Skeletal muscle cell (primary cell): ENCODE results near the gene HTRA3.

Source experiments
- DNase-seq: peaks from one replicate; pipeline ENCODE4 v3.0.0-alpha.2; 2010; ENCODE audit warnings: low read depth
- H3K4me3 ChIP-seq: 2 replicates; pipeline ENCODE4 v1.5.1; 2011; ENCODE audit warnings: low read depth, mild to moderate bottlenecking, control low read depth, low read length, moderate library complexity

The HTRA3 gene

DNA sequence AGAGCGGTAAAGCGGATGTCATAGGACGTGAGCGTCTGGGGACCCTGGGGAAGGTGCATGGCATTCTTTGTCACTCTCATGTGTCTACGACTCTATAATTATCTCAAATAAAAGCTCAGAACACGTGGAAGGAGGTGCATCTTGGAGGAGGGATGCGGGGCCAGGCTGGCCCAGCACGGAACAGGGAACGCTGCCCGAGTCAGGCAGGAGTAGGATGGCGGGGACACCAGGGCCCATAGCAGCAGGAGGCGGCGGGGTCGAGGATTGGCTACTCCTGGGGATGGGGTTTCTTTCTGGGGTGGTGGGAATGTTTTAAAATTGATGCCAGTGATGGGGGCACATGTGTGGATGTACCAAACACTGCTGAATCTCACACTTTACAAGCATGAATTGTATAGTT is 5.4 kb upstream of the HTRA3 start:
- no peak for DNase-seq

DNA sequence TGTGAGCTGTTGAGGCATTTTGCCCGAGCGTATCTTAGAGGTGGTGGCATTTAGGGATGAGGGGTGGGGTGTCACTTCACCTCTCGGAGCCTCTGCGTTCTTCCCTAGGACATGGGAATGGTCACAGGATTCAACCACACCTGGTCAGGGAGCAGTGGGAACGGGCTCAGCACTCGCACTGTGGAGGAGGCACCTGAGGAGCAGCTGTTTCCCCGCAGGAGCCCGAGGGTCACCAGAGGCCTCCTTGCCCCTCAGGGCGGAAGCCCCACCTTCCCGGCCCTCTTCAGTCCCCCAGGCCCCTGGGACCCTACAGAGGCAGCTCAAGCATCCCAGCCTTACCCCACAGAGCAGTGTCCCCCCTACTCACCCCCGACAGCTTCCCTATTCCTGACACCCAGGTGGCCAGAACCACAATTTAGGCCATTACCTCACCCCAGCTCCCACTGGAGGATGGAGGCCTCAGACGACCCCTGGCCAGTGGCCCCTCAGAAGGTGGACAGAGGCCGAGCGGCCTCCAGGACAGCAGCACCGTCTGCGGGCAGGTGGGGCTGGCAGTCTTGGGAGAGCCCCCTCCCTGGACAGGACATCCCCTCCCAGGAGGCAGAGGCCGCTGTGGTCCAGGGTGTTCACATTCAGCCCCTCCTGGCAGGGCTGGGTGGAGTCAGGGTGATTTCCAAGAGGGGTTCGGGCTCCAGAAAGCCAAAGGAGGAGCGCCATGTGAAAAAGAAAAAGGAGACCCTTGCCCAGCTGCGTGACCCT is 4.2 kb upstream of the HTRA3 start:
- DNase-seq = no peak
- no peak overlapping the region for H3K4me3 ChIP-seq

More for the DNA sequence above, 5.4 kb upstream of the HTRA3 start:
- H3K4me3 ChIP-seq = no peak overlapping the region

DNA sequence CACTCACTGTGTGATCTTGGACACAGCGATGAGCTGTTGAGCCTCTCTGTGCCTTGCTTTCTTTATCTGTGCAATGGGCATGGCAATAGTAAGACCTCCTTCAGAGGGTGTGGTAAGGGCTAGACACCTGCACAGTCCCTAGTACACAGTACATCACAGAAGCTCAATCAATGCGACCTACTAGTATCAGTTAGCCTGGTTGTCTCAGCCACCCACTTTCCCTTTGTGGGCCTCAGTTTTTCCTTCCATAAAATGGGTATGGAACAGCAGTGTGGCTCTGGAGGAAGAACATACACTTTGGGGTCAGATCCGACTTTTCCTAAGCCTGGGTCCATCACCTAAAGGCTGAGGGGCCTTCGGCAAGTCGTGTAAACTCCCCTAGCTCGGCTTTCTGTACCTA is 3.5 kb upstream of the HTRA3 start:
- no peak for DNase-seq
- H3K4me3 ChIP-seq = no peak overlapping the region

DNA sequence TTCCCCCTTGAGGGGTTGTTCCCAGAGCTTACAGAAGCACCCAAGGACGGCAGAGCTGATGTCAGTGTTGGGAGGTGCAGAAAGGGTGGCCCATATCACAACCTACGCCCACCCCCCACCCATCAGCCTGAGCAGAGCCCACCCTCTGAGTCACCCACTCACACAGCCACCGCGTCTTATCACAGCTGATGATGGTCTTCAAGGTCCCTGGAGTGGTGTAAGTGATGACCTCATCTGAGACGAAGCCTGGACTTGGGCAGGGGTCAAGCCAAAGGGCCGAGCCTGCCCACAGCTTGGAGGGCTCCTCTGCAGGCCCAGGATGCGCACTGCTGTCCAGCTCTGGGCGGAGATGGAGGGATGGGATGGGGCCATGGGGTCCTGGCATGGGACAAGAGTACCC is 3.0 kb upstream of the HTRA3 start:
- no peak for DNase-seq
- no peak overlapping the region for H3K4me3 ChIP-seq

DNA sequence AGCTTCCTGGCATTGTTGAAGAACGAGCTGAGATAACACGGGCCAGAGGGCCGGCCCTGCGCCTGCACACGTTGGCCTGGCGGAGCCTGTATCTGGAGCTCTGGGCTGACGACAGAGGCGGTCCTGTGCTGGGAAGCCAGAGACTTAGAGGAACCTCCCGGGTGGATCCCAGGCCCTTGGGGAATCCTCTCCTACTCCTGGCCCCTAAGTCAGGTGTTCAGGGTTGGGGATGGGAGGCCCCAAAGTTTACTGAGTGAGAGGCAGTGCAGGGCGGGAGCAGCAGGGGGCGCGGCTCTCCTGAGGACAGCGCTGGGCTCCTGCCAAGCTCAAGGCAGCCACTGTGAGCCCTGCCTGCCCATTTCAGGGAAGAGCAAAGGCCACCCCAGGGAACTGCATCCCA is 2.5 kb upstream of the HTRA3 start:
- DNase-seq = no peak
- no peak overlapping the region for H3K4me3 ChIP-seq

DNA sequence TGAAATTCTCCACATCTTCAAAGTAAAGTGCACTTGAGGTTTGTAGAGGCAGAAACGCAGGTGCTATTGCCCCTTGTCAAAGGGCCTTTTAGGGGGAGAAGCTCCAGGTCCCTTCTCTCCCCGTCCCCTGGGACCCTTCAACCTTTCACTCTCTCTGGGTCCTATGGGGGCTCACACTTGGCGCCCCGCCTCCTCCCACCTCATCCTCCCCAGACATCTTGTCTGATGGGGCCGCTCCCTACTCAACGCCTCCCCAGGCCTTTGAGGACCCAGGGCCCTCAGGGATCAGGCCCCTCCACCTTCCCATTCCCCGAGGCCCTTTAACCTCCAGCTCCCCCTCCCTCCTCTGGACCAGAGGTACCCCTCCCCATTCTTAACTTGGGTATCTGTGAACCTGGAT is 1.3 kb upstream of the HTRA3 start:
- H3K4me3 ChIP-seq = no peak overlapping the region
- no peak for DNase-seq

DNA sequence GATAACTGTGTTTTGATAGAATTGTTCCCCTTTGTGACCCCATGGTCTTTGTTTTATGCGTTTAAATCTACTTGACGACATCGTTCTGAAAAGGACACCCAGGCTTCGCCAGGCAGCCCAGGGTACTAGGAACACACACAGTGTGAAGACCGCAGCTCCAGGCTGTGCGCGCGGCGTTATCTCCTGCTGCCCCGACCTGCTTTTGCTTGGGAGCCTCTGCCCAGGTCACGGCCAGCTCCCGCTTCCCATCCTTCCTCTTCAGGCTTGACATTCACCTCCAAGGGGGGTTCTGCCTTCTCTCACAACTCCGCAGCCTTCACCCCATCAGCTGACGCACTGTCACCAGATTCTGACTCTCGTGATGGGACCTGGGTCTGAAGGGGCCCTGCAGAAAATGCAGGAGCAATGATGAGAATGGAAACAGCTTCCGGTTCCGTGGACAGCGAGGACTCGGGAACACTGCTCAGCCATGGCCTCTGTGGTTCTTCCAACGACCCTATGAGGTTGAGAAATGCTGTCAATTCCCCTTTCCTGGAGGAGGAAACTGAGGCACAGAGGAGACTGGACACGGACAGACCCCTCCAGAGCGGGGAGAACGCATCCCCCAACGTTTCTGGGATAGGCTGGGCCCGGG is 536 bp upstream of the HTRA3 start:
- DNase-seq = no peak
- no peak overlapping the region for H3K4me3 ChIP-seq

DNA sequence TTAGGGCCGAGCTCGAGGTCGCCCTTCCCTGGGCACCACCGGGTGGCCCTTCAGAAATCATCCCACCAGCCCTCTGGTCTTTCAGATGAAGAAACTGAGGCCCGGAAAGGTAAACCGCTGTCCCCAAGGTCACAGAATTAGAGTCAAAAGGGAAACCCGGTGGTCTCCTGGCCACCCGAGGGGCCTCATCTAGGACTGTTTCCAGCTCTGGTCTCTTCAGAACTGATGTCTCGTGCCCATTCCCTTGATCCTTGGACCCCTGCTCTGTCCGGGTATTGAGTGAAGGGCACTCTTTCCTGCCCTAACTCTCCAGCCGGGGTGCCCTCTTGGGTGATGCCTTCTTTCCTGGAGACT is 841 bp downstream of the HTRA3 start:
- H3K4me3 ChIP-seq = peak overlapping the region; percentile 36

DNA sequence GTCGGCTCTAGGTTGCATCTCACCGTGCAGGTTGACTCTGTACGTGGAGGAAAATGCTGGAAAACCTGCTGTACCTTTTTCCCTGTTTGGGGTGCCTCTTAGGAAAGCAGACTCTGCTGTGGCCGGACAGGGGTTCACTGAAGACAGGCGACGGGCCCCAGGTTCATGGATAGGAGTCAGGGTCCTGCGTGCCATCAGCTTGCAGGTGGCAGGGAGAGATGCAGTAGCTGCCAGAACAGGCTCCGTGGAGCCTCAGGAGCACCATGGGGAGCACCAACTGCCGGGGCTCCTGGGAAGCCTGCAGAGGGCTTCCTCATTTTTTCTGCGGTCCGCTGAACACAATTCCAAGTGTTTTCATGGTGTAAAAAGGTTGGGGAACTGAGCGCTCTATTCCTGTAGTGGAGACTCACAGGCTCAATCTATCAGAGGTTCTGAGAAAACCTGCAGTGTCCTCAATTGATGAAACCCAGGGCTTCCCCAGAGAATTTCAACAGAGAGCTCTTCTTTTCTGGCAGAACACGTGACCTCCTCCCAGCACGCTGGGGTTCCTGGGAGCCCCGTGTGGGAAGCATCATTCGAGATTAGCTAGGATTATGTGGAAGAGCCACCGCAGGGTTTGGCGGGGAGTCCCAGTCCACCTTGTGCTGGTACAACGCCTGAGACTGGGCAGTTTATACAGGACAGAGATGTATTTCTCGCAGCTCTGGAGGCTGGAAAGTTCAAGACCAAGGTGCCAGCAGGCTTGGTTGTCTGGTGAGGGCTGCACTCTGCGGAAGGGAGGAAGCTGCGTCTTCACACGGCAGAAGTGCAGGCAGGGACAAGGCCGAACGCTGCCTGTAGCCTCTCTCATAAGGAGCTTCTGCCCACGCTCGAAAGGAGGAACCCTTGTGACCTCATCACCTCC is 1.6 kb downstream of the HTRA3 start:
- H3K4me3 ChIP-seq = no peak overlapping the region
- DNase-seq = no peak

More for the DNA sequence above, 841 bp downstream of the HTRA3 start:
- DNase-seq = no peak

DNA sequence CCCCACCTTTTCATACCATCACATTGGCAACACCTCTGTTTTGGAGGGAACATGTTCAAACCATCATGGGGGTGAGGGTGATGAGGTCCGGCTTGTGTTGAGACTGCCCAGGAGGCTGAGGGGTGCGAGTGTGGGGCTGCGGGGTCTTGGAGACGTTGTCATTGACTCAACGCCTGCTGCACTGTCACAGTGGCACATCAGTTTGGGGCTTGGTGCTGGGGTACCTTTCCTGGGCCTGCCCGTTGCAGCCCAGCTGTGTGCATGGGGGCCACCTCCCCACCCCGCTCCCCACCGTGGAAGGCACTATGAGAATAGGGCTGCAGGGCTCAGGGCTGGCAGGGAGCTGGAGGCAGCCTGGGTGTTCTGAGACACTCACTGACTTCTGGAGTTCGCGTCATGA is 2.3 kb downstream of the HTRA3 start:
- H3K4me3 ChIP-seq = no peak overlapping the region
- DNase-seq = no peak

DNA sequence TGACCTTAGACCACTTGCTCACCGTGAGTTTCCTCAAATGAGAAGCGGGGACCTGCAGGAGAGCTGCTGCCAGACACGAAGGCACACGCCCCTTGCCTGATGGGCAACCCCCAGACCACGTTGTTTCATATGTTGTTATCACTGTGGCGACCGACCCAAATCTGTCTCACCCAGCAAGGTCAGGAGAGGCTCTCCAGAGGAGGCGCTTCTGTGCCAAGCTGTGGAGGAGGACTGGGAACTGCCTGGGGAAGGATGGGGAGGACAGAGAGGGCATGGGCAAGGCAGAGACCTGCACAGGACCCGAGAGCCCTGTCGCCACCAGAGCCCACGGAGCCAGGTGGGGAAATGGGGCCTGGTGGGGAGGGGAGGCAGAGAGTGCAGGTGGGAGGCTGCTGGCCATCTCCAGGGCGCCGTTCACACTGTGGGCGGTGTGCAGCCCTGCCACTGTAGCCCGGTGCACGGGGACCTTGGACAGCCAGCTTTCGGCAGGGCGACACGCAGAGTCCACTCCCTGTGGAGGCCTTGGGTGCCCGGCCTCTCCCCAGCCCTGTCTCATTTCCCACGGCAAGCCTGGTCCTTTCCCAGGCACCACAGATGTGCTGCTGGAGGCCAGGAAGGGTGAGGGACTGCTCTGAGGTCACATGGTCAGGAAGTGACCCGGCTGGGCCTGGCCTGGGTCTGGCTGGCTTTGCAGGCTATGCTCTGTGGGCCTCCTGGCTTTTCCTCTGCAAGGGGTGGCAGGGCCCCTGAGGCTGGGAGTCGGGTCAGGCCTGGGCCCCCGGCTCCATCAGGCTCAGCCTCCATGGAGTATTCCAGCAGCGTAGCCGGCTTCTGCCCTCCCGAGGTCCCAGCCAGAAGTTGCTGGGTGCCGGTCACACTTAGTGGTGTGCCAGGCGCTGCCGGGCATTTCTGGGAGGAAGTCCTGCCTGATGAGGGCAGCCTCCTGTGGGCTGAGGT is 3.2 kb downstream of the HTRA3 start:
- DNase-seq = no peak
- no peak overlapping the region for H3K4me3 ChIP-seq

DNA sequence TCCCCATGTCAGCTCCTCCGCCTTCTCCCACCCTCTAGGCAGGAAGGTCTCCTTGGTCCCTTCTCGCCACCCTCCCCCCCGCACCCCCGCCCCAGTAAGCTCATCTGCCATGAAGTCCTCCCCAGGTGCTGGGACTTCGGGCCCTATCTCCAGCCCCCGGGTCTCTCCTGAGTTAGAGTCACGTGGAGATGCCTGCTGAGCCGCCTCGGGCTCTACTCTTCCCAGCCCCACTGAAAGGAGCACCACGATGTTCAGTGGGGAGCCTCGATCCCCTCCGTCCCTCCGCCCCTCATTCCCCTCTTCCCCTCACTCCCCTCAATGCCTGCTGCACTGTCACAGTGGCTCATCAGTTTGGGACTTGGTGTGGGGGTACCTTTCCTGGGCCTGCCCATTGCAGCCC is 3.9 kb downstream of the HTRA3 start:
- DNase-seq = no peak
- no peak overlapping the region for H3K4me3 ChIP-seq

DNA sequence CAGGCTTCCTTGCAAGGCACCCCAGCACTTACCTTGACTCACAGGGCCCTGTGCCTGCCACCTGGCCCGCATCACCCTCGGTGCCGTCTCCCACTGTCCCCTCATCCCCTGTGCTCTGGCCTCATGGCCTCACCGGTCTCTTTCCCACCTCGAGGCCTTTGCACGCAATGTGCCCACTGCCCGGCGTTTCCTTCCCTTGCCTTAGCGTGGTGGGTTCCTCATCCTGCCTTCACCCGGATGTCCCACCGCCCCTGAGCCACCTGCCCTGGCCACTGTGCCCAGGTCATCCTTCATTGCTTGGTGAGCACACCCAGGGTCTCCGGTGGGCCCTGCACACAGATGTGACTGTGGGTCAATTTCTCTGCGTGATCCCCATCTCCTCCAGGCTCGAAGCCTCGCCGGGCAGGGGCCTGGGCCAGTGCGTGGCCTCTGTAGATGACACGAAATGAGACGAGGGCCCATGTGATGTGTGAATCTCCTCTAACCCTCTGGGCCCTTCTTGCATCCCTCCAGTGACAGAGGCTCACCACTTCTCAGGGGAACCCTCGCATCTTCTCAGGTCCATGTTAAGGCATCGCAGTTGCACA is 4.6 kb downstream of the HTRA3 start:
- H3K4me3 ChIP-seq = no peak overlapping the region
- no peak for DNase-seq

DNA sequence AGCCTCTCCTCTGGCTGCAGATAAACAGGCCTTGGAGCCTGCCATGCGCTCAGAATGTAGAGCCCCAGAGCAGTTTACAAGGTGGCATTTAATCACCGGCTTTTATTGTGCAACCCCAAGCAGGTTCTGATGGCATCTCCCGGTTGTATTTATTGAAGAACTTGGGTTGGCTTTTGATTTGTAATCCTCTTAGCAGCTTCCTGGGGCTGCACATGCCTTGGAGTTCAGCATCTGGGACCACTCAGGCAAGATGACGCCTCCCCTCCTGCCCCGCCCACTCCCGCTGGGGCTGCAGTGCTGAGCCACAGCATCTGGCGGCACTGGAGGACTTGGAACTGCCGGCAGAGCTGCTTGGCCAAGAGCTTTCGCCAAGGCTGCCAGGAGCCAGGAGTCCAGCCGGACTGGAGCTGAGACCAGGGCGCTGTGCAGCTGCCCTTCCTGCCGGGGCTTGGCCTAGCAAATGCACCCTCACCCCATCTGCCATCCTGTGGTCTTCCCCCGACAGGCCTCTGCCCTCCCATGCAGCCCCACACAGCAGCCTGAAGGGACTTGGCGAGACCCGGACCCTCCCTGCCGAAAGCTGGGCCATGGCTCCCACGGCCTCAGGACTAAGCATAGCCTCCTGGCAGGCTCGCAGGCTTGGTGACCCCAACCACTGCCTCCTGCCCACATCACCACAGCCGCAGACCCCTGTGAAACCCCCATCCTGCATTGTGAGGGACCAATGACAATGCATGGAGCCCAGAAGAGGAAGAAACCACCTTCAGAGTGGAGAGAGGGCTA is 5.4 kb downstream of the HTRA3 start:
- DNase-seq = peak; percentile 81
- H3K4me3 ChIP-seq = no peak overlapping the region

DNA sequence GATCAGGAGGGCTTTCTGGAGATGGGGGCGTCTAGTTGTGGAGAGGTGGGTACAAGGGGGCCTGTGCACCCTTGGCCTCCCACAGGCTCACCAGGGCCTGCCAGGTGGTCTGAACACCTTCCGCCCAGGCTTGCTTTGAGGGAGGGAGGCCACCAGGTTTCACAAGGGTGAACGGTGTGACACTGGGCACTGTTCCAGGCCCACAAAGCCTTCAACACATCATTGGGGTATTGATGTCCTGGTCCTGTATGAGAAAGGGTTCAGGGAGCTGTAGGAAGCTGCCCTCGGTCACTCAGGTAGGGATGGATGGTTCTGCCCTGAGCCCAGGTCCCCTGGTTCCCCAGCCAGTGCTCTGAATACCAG is 6.0 kb downstream of the HTRA3 start:
- no peak overlapping the region for H3K4me3 ChIP-seq
- DNase-seq = no peak

DNA sequence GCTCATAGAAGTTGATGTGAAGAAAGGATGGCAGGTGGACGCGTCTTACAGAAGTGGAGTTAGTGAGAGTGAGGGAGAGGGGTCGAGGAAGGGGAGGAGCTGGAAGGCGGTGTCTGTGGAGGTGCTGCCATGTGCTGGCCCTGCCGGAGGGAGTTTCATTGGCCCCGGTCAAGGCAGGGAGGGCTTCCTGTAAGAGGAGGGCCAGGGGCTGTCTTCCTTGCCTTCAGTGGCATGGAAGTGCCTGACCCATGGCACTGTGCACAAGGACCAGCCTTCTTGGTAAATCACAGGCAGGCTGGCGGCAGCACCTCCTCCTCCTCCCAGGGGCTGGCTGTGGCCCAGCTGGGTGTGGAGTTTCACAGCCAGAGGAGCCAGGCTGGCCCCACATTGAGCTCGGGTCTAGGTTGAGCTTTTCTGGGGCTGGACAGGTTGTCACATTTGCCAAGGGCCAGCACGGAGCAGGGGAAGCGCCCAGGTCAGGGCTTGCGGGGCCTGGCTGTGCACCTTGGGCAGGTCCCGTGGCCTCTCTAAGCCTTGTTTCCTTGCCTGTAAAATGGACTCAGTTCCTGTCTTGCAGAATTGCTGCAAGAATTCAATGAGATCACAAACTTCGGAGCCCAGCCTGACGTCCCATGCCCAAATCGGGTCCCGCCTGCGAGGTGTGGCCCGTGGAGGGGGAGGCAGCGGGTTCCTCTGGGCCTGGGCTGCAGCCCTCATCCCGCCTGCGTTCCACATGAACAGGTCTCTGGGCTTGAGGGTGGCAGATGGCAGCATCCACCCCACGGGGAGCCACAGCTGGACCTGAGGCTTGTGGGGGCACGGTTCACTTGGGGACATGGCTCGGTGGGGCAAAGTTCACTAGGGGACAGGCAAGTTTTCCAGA is 7.0 kb downstream of the HTRA3 start:
- no peak for DNase-seq
- no peak overlapping the region for H3K4me3 ChIP-seq

DNA sequence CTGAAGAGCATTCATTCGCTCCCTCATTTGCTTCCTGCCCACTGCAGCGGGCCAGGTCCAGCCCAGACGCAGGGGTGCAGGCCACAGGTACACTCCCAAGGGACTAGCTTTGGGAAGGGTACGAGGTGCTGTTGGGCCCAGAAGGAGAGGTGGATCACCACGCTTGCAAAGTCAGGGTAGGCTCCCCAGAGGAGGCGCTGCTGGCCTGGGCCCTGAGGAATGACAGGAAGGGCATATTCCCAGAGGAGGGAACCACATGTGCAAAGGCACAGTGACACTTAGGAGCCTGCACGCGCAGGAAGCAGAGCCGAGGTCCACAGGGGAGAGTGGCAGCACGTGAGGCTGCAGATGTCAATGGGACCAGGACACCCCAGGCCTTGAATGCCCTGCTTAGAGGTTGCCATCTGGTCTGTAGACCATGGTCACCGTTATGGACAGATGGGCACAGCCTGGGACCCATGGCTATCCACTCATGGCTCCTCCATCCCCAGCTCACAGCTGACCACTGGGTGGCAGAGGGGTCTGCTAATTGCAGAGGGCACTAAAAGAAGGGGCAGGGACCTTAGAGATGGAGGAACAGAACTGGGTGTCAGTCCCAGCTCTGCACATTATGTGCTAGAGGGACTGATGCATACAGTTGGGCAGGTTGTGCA is 7.9 kb downstream of the HTRA3 start:
- no peak overlapping the region for H3K4me3 ChIP-seq
- DNase-seq = no peak
